ENCODE results near the gene NUTM1. TPM values are rescaled to one million over a fixed set of nuclear protein-coding genes. Genes with fewer than 3 reads are reported as not detected.

The NUTM1 gene
- total and polyA plus RNA-seq, 12 donors, result under 0.01 TPM; not detected in 11

DNA sequence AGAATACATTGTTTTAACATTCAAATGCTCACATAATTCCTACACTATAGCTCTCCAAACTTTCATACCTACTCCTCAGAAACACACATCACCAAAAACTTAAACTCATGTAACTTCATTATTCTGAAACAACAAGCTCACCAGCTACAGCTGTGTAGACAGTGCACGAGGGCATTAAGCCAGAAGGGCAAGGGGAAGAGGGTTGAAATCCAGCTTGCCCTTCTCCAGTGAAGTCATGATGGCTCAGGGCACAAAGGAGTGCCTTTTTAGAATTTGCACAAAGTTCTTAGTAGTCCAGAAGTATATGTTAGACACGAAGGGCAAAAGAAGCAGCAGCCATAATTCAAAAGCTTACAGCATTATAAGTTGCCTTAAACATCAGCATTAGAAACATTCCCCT is 14.1 kb upstream of the NUTM1 start:
- TF ChIP-seq, protein P1, sequence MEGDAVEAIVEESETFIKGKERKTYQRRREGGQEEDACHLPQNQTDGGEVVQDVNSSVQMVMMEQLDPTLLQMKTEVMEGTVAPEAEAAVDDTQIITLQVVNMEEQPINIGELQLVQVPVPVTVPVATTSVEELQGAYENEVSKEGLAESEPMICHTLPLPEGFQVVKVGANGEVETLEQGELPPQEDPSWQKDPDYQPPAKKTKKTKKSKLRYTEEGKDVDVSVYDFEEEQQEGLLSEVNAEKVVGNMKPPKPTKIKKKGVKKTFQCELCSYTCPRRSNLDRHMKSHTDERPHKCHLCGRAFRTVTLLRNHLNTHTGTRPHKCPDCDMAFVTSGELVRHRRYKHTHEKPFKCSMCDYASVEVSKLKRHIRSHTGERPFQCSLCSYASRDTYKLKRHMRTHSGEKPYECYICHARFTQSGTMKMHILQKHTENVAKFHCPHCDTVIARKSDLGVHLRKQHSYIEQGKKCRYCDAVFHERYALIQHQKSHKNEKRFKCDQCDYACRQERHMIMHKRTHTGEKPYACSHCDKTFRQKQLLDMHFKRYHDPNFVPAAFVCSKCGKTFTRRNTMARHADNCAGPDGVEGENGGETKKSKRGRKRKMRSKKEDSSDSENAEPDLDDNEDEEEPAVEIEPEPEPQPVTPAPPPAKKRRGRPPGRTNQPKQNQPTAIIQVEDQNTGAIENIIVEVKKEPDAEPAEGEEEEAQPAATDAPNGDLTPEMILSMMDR (IDR thresholded peaks at IDR 0.05), result no peak
- intact Hi-C loops (cut with DNase I), result loop anchor here in 2 of 10 donors (10.0 kb wide), 2 partner anchors 54 to 64 kb away; no protein-coding TSS in a partner anchor
- no peaks in the 10 kb centered on the region for H3K9me3 ChIP-seq
- 78 to 85% methylated on average over 2 of the region's 2 CpGs for WGBS, 2 donors
- H3K27ac ChIP-seq, result no peak overlapping the region
- peaks cover 0 to 3% (median 0%) of the 10 kb centered on the region in 9 donors for H3K36me3 ChIP-seq
- H3K4me3 ChIP-seq, result no peak overlapping the region
- H3K4me1 ChIP-seq, result peaks cover 0 to 40% (median 9%) of the 10 kb centered on the region in 9 donors
- no peak for DNase-seq
- ATAC-seq, result no peak
- no peaks in the 10 kb centered on the region for H3K27me3 ChIP-seq

- Histone ChIP-seq H3K9me3 (no peaks in the 10 kb centered on the region), H3K27me3 (no peaks in the 10 kb centered on the region), H3K27ac (no peak overlapping the region), H3K4me3 (no peak overlapping the region), H3K4me1 (peaks cover 0 to 52% (median 21%) of the 10 kb centered on the region in 9 donors), H3K36me3 (peaks cover 0 to 3% (median 0%) of the 10 kb centered on the region in 9 donors)
- intact Hi-C loops (cut with DNase I), result loop anchor here in 1 of 10 donors (10.0 kb wide), 1 partner anchor 75 kb away; no protein-coding TSS in a partner anchor
- no peak for DNase-seq
- TF ChIP-seq, protein P1 (IDR thresholded peaks at IDR 0.05), result no peak
- ATAC-seq, result no peak
- 97 to 98% methylated on average over 5 of the region's 5 CpGs for WGBS, 2 donors
Observed at GRCh38 chr15:34330279-34330678, 12.8 kb upstream of the NUTM1 start.

DNA sequence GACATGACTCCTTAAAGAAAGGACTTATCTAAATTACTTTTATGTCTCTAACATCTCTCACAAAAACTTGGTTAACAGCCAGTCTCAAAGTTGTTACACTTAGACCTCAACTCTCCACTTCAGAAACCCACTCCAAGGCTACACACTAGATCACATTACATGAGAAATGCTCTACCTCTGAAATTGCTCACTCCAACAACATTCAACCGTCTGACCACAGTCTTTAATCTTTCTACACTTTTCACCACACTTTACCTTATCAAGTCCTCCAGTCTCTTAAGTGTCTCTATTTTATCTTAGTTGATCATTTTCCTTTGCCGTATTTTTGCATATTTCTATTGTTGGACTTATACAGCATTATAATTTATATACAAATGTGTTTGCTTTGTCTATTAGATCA is 11.3 kb upstream of the NUTM1 start:
- Histone ChIP-seq H3K36me3 (peaks cover 0 to 3% (median 0%) of the 10 kb centered on the region in 9 donors), H3K4me3 (no peak overlapping the region), H3K4me1 (peaks cover 4 to 67% (median 30%) of the 10 kb centered on the region in 9 donors), H3K9me3 (no peaks in the 10 kb centered on the region), H3K27me3 (no peaks in the 10 kb centered on the region), H3K27ac (peak overlapping the region in 1 of 10 donors; percentile 0)
- intact Hi-C loops (cut with DNase I), result loop anchor here in 1 of 10 donors (10.0 kb wide), 1 partner anchor 77 kb away; no protein-coding TSS in a partner anchor
- no peak for DNase-seq
- TF ChIP-seq, protein P1 (IDR thresholded peaks at IDR 0.05), result no peak
- ATAC-seq, result no peak
- WGBS, 2 donors, result 49 to 60% methylated on average over 2 of the region's 2 CpGs

DNA sequence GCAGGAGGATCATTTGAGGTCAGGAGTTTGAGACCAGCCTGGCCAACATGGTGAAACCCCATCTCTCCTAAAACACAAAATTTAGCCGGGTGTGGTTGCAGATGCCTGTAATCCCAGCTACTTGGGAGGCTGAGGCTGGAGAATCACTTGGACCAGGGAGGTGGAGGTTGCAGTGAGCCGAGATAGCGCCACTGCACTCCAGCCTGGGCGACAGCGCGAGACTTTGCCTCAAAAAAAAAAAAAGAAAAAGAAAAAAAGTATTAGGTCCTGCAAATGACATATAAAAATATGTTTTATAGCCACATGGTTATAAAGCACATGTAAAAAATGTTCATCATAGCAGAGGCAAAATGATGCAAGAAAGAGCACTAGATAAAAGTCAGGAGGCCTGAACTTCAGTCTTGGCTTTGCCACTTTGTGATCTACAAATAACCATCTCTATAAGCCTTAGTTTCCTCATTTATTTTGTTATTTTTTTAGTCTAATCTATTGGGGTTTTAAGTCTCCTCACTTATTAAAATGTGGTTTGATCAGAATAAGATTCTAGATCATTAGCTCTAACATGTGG is 10.5 kb upstream of the NUTM1 start:
- intact Hi-C loops (cut with DNase I), result loop anchor here in 1 of 10 donors (10.0 kb wide), 1 partner anchor 78 kb away; no protein-coding TSS in a partner anchor
- no peak for ATAC-seq
- no peaks in the 10 kb centered on the region for H3K9me3 ChIP-seq
- TF ChIP-seq, protein P1 (IDR thresholded peaks at IDR 0.05), result no peak
- no peak overlapping the region for H3K4me3 ChIP-seq
- peak overlapping the region in 1 of 10 donors; percentile 99 for H3K27ac ChIP-seq
- H3K36me3 ChIP-seq, result peaks cover 0 to 3% (median 0%) of the 10 kb centered on the region in 9 donors
- WGBS, 2 donors, result 97 to 98% methylated on average over 6 of the region's 6 CpGs
- no peaks in the 10 kb centered on the region for H3K27me3 ChIP-seq
- peaks cover 7 to 65% (median 33%) of the 10 kb centered on the region in 9 donors for H3K4me1 ChIP-seq
- no peak for DNase-seq

Measured in heart right ventricle (tissue), 16 donors.